SH-SY5Y (cell line): ENCODE results near the gene CYTH3.

ENCODE experiments used
- GATA2 ChIP-seq: IDR thresholded peaks from 2 replicates; pipeline ENCODE4 v1.6.1; 2011; ENCODE audit warnings: mild to moderate bottlenecking, low read depth, low read length
- GATA3 ChIP-seq: IDR thresholded peaks from 2 replicates; pipeline ENCODE4 v1.6.1; 2011; ENCODE audit warnings: low read depth, mild to moderate bottlenecking, low read length, moderate library complexity

DNA sequence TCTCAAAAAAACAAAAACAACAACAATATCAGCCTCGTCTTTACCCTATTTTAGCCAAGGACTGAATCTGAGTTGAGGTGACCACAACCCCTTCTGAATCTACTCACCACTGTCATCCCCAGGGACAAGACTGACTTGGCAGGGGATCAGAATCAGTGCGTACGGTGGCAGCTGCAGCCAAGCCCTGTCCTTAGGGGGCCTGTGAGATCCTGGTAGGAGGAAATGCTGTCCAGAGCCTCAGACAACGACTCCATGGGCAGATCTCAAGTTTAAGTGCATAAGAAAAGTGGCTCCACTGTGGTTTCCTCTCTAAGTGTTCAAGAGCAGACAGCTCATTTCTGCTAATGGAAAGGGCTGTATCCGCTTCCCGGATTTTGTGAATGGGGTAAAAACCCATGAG is 22.4 kb upstream of the CYTH3 start:
- no peak for TF ChIP-seq GATA3
- TF ChIP-seq GATA2 = no peak
